ENCODE results near the gene KCTD18. TPM values are rescaled to one million over a fixed set of nuclear protein-coding genes. Genes with fewer than 3 reads are reported as not detected.

The KCTD18 gene
- total and polyA plus RNA-seq, 10 of the 15 experiments (the other 5 are each of a cell fraction or from before 2014, with no cell fraction given), result 1.4 to 16.9 (median 12.5) TPM

- Histone ChIP-seq H3K27me3 (replicated peaks in 1 of 2; ENCODE audit: control insufficient read depth in 2 of 2, insufficient read depth in 2 of 2, low read length in 1 of 2) (no peaks in the 10 kb centered on the region), H4K20me1 (ENCODE audit: control insufficient read depth, insufficient read depth) (no peaks in the 10 kb centered on the region), H3K4me2 (ENCODE audit: control insufficient read depth, insufficient read depth) (no peak overlapping the region), H3K36me3 (ENCODE audit: control insufficient read depth in 2 of 2, insufficient read depth in 2 of 2, low read length in 1 of 2) (no peaks in the 10 kb centered on the region), H2AFZ (ENCODE audit: control insufficient read depth, low read depth, low read length) (no peak overlapping the region), H3K4me3 (no peak overlapping the region), H3K79me2 (ENCODE audit: control insufficient read depth, insufficient read depth, low read length) (no peaks in the 10 kb centered on the region), H3K9me3 (replicated peaks; ENCODE audit: control insufficient read depth, insufficient read depth, low read length) (no peaks in the 10 kb centered on the region), H3K27ac (ENCODE audit: control insufficient read depth, insufficient read depth) (no peak overlapping the region), H3K9ac (ENCODE audit: control insufficient read depth, insufficient read depth, low read length) (no peak overlapping the region), H3K4me1 (ENCODE audit: control insufficient read depth, insufficient read depth, low read length) (no peaks in the 10 kb centered on the region)
- intact Hi-C loops (cut with micrococcal nuclease; ENCODE audit: unreplicated experiment) (no loop called here), in situ Hi-C loops (cut with MboI) (no loop called here)
- SMC1A ChIA-PET (ENCODE audit: uncharacterized antibody, unreplicated experiment), result interaction anchor here (0.9 kb wide), 1 partner anchor 9 kb away, joined by 3 read pairs; no protein-coding TSS in a partner anchor
- ATAC-seq (no peak), FAIRE-seq (no peak), DNase-seq (ENCODE audit: low read depth, low spot score) (no peak)
- RAD21 ChIA-PET (ENCODE audit: unreplicated experiment), result no interaction called here
- CTCF ChIA-PET, result interaction anchor here (2.3 kb wide), 1 partner anchor 41 kb away, joined by 6 read pairs; no protein-coding TSS in a partner anchor
- POLR2A ChIA-PET, result no interaction called here
- no TSS peak for BruUV-seq (replicated peaks)
- WGBS (ENCODE audit: insufficient coverage, insufficient replicate concordance, low lambda C conversion rate, missing lambda C conversion rate), result 68% methylated on average over 5 of the region's 5 CpGs
- no peak for TF ChIP-seq WRNIP1 (IDR thresholded peaks at IDR 0.05; ENCODE audit: borderline replicate concordance, low read depth, low read length)
- no peak for TF ChIP-seq ZNF687 (IDR thresholded peaks at IDR 0.05)
- no peak for TF ChIP-seq CREB1 (IDR thresholded peaks at IDR 0.05; ENCODE audit: low read depth)
- TF ChIP-seq, protein P1, sequence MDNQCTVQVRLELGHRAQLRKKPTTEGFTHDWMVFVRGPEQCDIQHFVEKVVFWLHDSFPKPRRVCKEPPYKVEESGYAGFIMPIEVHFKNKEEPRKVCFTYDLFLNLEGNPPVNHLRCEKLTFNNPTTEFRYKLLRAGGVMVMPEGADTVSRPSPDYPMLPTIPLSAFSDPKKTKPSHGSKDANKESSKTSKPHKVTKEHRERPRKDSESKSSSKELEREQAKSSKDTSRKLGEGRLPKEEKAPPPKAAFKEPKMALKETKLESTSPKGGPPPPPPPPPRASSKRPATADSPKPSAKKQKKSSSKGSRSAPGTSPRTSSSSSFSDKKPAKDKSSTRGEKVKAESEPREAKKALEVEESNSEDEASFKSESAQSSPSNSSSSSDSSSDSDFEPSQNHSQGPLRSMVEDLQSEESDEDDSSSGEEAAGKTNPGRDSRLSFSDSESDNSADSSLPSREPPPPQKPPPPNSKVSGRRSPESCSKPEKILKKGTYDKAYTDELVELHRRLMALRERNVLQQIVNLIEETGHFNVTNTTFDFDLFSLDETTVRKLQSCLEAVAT (IDR thresholded peaks at IDR 0.05), result no peak
- TF ChIP-seq, protein P2, sequence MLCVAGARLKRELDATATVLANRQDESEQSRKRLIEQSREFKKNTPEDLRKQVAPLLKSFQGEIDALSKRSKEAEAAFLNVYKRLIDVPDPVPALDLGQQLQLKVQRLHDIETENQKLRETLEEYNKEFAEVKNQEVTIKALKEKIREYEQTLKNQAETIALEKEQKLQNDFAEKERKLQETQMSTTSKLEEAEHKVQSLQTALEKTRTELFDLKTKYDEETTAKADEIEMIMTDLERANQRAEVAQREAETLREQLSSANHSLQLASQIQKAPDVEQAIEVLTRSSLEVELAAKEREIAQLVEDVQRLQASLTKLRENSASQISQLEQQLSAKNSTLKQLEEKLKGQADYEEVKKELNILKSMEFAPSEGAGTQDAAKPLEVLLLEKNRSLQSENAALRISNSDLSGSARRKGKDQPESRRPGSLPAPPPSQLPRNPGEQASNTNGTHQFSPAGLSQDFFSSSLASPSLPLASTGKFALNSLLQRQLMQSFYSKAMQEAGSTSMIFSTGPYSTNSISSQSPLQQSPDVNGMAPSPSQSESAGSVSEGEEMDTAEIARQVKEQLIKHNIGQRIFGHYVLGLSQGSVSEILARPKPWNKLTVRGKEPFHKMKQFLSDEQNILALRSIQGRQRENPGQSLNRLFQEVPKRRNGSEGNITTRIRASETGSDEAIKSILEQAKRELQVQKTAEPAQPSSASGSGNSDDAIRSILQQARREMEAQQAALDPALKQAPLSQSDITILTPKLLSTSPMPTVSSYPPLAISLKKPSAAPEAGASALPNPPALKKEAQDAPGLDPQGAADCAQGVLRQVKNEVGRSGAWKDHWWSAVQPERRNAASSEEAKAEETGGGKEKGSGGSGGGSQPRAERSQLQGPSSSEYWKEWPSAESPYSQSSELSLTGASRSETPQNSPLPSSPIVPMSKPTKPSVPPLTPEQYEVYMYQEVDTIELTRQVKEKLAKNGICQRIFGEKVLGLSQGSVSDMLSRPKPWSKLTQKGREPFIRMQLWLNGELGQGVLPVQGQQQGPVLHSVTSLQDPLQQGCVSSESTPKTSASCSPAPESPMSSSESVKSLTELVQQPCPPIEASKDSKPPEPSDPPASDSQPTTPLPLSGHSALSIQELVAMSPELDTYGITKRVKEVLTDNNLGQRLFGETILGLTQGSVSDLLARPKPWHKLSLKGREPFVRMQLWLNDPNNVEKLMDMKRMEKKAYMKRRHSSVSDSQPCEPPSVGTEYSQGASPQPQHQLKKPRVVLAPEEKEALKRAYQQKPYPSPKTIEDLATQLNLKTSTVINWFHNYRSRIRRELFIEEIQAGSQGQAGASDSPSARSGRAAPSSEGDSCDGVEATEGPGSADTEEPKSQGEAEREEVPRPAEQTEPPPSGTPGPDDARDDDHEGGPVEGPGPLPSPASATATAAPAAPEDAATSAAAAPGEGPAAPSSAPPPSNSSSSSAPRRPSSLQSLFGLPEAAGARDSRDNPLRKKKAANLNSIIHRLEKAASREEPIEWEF (IDR thresholded peaks at IDR 0.05; ENCODE audit: insufficient replicate concordance, low read depth, low read length), result no peak
- TF ChIP-seq ATF3 (IDR thresholded peaks at IDR 0.05; ENCODE audit: borderline replicate concordance, extremely low read depth, low read depth, low read length), result no peak
- TF ChIP-seq DPF2 (IDR thresholded peaks at IDR 0.05), result no peak
- no peak for TF ChIP-seq BMI1 (IDR thresholded peaks at IDR 0.05; ENCODE audit: borderline replicate concordance)
- no peak for TF ChIP-seq ZZZ3 (IDR thresholded peaks at IDR 0.05; ENCODE audit: control insufficient read depth, insufficient read length, low read depth)
- TF ChIP-seq POLR2AphosphoS2 (IDR thresholded peaks at IDR 0.05; ENCODE audit: low read depth, low read length), result no peak
- no peak for TF ChIP-seq ZNF24 (IDR thresholded peaks at IDR 0.05)
- no peak for TF ChIP-seq ZSCAN29 (IDR thresholded peaks at IDR 0.05)
- no peak for TF ChIP-seq ZNF384 (IDR thresholded peaks at IDR 0.05; ENCODE audit: borderline replicate concordance, low read depth, low read length)
Measured at GRCh38 chr2:200439981-200440380, 69.9 kb downstream of the KCTD18 start.
